H9 (cell line): ENCODE data around the gene DCTPP1. TPM values are rescaled to one million over a fixed set of nuclear protein-coding genes. Genes with fewer than 3 reads are reported as not detected.

ENCODE experiments used
- DNase-seq: peaks from one replicate; pipeline ENCODE4 v3.0.0-alpha.2; 2017
- H2AFZ ChIP-seq: one replicate; pipeline ENCODE4 v1.6.1; 2013; ENCODE audit warnings: mild to moderate bottlenecking, low read length, control low read depth, moderate library complexity
- H2AK5ac ChIP-seq: 2 replicates; pipeline ENCODE4 v1.6.1; 2013; ENCODE audit warnings: low read length, control low read depth, mixed read lengths; ENCODE audit not compliant: insufficient read length
- H2BK120ac ChIP-seq: one replicate; pipeline ENCODE4 v1.6.1; 2013; ENCODE audit warnings: low read depth, mild to moderate bottlenecking, low read length, control low read depth, inconsistent platforms; ENCODE audit not compliant: poor library complexity, severe bottlenecking
- H2BK12ac ChIP-seq: 2 replicates; pipeline ENCODE4 v1.6.1; 2013; ENCODE audit warnings: low read length, control low read depth, mixed read lengths, low read depth; ENCODE audit not compliant: insufficient read length
- H2BK15ac ChIP-seq: 2 replicates; pipeline ENCODE4 v1.6.1; 2013; ENCODE audit warnings: low read depth, low read length, control low read depth
- H2BK20ac ChIP-seq: one replicate; pipeline ENCODE4 v1.6.1; 2013; ENCODE audit warnings: low read depth, mild to moderate bottlenecking, low read length, control low read depth, inconsistent platforms; ENCODE audit not compliant: poor library complexity, severe bottlenecking
- H2BK5ac ChIP-seq: 2 replicates; pipeline ENCODE4 v1.6.1; 2013; ENCODE audit warnings: low read length, control low read depth, mixed read lengths; ENCODE audit not compliant: insufficient read length
- H3K14ac ChIP-seq: 2 replicates; pipeline ENCODE4 v1.6.1; 2013; ENCODE audit warnings: low read length, control low read depth; ENCODE audit not compliant: insufficient read depth
- H3K18ac ChIP-seq: 2 replicates; pipeline ENCODE4 v1.6.1; 2013; ENCODE audit warnings: low read depth, mild to moderate bottlenecking, mixed read lengths, low read length, control low read depth; ENCODE audit not compliant: insufficient read length
- H3K23ac ChIP-seq: 2 replicates; pipeline ENCODE4 v1.6.1; 2013; ENCODE audit warnings: low read length, control low read depth, mixed read lengths, low read depth; ENCODE audit not compliant: insufficient read length
- H3K23me2 ChIP-seq: 2 replicates; pipeline ENCODE4 v1.6.1; 2013; ENCODE audit warnings: low read depth, mild to moderate bottlenecking, mixed read lengths, low read length, control low read depth; ENCODE audit not compliant: insufficient read length, poor library complexity, severe bottlenecking
- H3K27ac ChIP-seq: 2 replicates; pipeline ENCODE4 v1.5.1; 2013; ENCODE audit warnings: low read length, control low read depth, mixed read lengths, low read depth; ENCODE audit not compliant: insufficient read length
- H3K27me3 ChIP-seq: 2 replicates; pipeline ENCODE4 v1.6.1; 2013; ENCODE audit warnings: low read length, control low read depth, inconsistent platforms; ENCODE audit not compliant: insufficient read depth
- H3K4ac ChIP-seq: 2 replicates; pipeline ENCODE4 v1.6.1; 2013; ENCODE audit warnings: low read depth, mild to moderate bottlenecking, control low read depth, inconsistent platforms, low read length, moderate library complexity
- H3K4me1 ChIP-seq: 2 replicates; pipeline ENCODE4 v1.6.1; 2013; ENCODE audit warnings: low read length, control low read depth, inconsistent platforms; ENCODE audit not compliant: insufficient read depth
- H3K4me2 ChIP-seq: 2 replicates; pipeline ENCODE4 v1.6.1; 2013; ENCODE audit warnings: low read length, control low read depth, mixed read lengths; ENCODE audit not compliant: insufficient read length, insufficient read depth
- H3K56ac ChIP-seq: 2 replicates; pipeline ENCODE4 v1.6.1; 2013; ENCODE audit warnings: low read depth, mild to moderate bottlenecking, mixed read lengths, low read length, control low read depth; ENCODE audit not compliant: insufficient read length
- H3K79me1 ChIP-seq: 2 replicates; pipeline ENCODE4 v1.6.1; 2013; ENCODE audit warnings: low read depth, mild to moderate bottlenecking, moderate library complexity, low read length, control low read depth, inconsistent platforms; ENCODE audit not compliant: insufficient read depth, poor library complexity, severe bottlenecking
- H3K79me2 ChIP-seq: 2 replicates; pipeline ENCODE4 v1.6.1; 2013; ENCODE audit warnings: low read length, control low read depth, inconsistent platforms; ENCODE audit not compliant: insufficient read depth
- H3K9ac ChIP-seq: 2 replicates; pipeline ENCODE4 v1.6.1; 2013; ENCODE audit warnings: low read length, control low read depth, mixed read lengths; ENCODE audit not compliant: insufficient read length; ENCODE audit errors: extremely low read depth
- H3K9me3 ChIP-seq: one replicate; pipeline ENCODE4 v1.6.1; 2013; ENCODE audit warnings: low read depth, low read length, inconsistent platforms; ENCODE audit not compliant: control insufficient read depth
- H3T11ph ChIP-seq: one replicate; pipeline ENCODE4 v1.6.1; 2013; ENCODE audit warnings: mild to moderate bottlenecking, low read length, control low read depth, inconsistent platforms
- H4K20me1 ChIP-seq: one replicate; pipeline ENCODE4 v1.6.1; 2013; ENCODE audit not compliant: control insufficient read depth, insufficient read length, insufficient read depth
- H4K5ac ChIP-seq: 2 replicates; pipeline ENCODE4 v1.6.1; 2013; ENCODE audit warnings: low read depth, mild to moderate bottlenecking, mixed read lengths, low read length, control low read depth; ENCODE audit not compliant: insufficient read length
- H4K8ac ChIP-seq: replicated peaks from 2 replicates; pipeline ENCODE4 v1.6.1; 2013; ENCODE audit warnings: low read length, control low read depth, mixed read lengths, low read depth; ENCODE audit not compliant: insufficient read length
- H4K91ac ChIP-seq: 2 replicates; pipeline ENCODE4 v1.6.1; 2013; ENCODE audit warnings: low read depth, mild to moderate bottlenecking, moderate library complexity, mixed read lengths, low read length, control low read depth; ENCODE audit not compliant: insufficient read length
- H3K27ac Mint-ChIP-seq, 3 experiments: 2 replicates in 2 of 3; 3 replicates in 1 of 3; pipeline ENCODE4 v1.8.0; 2020 to 2021; ENCODE audit warnings: mixed read lengths in 3 of 3, mild to moderate bottlenecking in 1 of 3, moderate library complexity in 1 of 3
- H3K27me3 Mint-ChIP-seq: 2 replicates; pipeline ENCODE4 v1.8.0; 2021; ENCODE audit warnings: low read depth, mild to moderate bottlenecking, moderate library complexity, mixed read lengths
- H3K36me3 Mint-ChIP-seq, 3 experiments: 2 replicates in 2 of 3; 3 replicates in 1 of 3; pipeline ENCODE4 v1.8.0; 2020 to 2021; ENCODE audit warnings: low read depth in 3 of 3, mixed read lengths in 3 of 3; ENCODE audit not compliant: insufficient read depth in 1 of 3
- H3K4me1 Mint-ChIP-seq, 2 experiments: 2 replicates each; pipeline ENCODE4 v1.8.0; 2020; ENCODE audit warnings: mixed read lengths in 2 of 2
- H3K4me3 Mint-ChIP-seq, 2 experiments: 2 replicates in 1 of 2; 3 replicates in 1 of 2; pipeline ENCODE4 v1.8.0; 2020 to 2021; ENCODE audit warnings: mild to moderate bottlenecking in 2 of 2, mixed read lengths in 2 of 2, moderate library complexity in 1 of 2
- H3K9me3 Mint-ChIP-seq, 2 experiments: 2 replicates in 1 of 2; 3 replicates in 1 of 2; pipeline ENCODE4 v1.8.0; 2020; ENCODE audit warnings: mild to moderate bottlenecking in 2 of 2, mixed read lengths in 2 of 2, moderate library complexity in 1 of 2
- WGBS: extraction: QIAGEN DNeasy Blood & Tissue Kit; methylation state at CpG from one replicate; pipeline ENCODE4 v1.1.7; 2013; ENCODE audit warnings: missing lambda C conversion rate, low lambda C conversion rate, mixed read lengths; ENCODE audit not compliant: insufficient read length; ENCODE audit errors: extremely low coverage; 5-methylcytosine and 5-hydroxymethylcytosine counted together
- total RNA-seq: library from RNA; stranded (reverse); gene quantifications from 2 replicates; pipeline ENCODE4 v1.2.1, GENCODE V29; 2021
- TF ChIP-seq, protein P1 (sequence below): fragments of 200-600 bp; sonication (generic); conservative IDR thresholded peaks from 3 replicates; pipeline ENCODE4 v1.8.0; 2021; ENCODE audit warnings: antibody characterized with exemption, mild to moderate bottlenecking

DCTPP1 gene
- total RNA-seq, 1 experiment from 2014 or later = 78.3 TPM

DNA sequence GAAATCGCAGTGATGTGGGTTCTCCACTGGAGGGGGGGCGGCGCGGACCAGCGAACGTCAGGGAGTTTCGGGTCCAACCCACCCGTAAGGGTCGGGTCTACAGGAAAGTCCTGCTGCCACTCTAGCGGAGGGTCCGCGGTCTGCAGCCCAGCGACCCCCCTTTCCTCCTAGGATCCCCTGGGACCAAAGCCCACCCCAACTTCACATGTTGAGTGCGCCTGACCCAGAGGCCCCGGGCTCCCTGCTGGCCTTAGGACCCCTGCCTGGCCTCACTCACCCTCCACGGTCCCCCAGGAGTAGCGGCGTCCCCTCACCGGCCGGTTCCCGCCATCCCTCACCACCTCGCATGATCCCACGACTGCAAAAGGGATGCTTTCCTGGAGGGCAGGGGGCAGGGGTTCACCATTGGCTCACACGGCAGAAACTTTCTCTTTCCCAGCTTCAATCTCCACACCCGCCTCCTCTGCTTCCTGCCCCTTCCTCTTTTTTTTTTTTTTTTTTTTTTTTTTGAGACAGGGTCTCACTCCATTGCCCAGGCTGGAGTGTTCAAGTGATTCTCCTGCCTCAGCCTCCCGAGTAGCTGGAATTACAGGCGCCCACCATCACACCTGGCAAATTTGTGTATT, 50.6 kb downstream of the DCTPP1 start:
- Histone ChIP-seq H2BK5ac (no peak overlapping the region), H2BK15ac (no peak overlapping the region), H3K27ac (no peak overlapping the region), H3K4me1 (no peaks in the 10 kb centered on the region; the same call in 1 of the 2 replicates), H4K91ac (no peak overlapping the region), H2BK120ac (no peak overlapping the region), H3K18ac (peak overlapping the region; percentile 39), H3K9me3 (no peaks in the 10 kb centered on the region), H3K56ac (no peak overlapping the region), H3K9ac (peak overlapping the region; percentile 61), H3K23ac (no peak overlapping the region), H3K4me2 (peak overlapping the region; percentile 50), H2AFZ (no peak overlapping the region), H3K79me1 (no peaks in the 10 kb centered on the region), H3K27me3 (no peaks in the 10 kb centered on the region), H3K23me2 (peaks cover 13% of the 10 kb centered on the region), H4K5ac (no peak overlapping the region), H2AK5ac (no peak overlapping the region), H3K14ac (no peak overlapping the region; the same call in 1 of the 2 replicates), H2BK20ac (no peak overlapping the region), H4K8ac (no peak overlapping the region), H3K79me2 (no peaks in the 10 kb centered on the region), H4K20me1 (no peaks in the 10 kb centered on the region), H3K4ac (no peak overlapping the region), H3T11ph (no peak overlapping the region), H2BK12ac (no peak overlapping the region)
- DNase-seq = no peak
- peaks cover 20 to 40% of the 10 kb centered on the region in 2 experiments for H3K4me1 Mint-ChIP-seq
- H3K4me3 Mint-ChIP-seq = peak overlapping the region; percentile 87 to 95
- TF ChIP-seq, protein P1, sequence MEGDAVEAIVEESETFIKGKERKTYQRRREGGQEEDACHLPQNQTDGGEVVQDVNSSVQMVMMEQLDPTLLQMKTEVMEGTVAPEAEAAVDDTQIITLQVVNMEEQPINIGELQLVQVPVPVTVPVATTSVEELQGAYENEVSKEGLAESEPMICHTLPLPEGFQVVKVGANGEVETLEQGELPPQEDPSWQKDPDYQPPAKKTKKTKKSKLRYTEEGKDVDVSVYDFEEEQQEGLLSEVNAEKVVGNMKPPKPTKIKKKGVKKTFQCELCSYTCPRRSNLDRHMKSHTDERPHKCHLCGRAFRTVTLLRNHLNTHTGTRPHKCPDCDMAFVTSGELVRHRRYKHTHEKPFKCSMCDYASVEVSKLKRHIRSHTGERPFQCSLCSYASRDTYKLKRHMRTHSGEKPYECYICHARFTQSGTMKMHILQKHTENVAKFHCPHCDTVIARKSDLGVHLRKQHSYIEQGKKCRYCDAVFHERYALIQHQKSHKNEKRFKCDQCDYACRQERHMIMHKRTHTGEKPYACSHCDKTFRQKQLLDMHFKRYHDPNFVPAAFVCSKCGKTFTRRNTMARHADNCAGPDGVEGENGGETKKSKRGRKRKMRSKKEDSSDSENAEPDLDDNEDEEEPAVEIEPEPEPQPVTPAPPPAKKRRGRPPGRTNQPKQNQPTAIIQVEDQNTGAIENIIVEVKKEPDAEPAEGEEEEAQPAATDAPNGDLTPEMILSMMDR = no peak
- H3K9me3 Mint-ChIP-seq = peaks cover 0 to 2% of the 10 kb centered on the region in 2 experiments; a peak in 2 of 5 replicates
- peaks cover 2 to 4% (median 2%) of the 10 kb centered on the region in 3 experiments; a peak in 4 of 7 replicates for H3K36me3 Mint-ChIP-seq
- no CpG with 5 or more reads among the region's 27 CpGs for WGBS
- H3K27me3 Mint-ChIP-seq = no peaks in the 10 kb centered on the region; the same call in 1 of the 2 replicates
- peak overlapping the region; percentile 79 to 99 (median 80); a peak in 4 of 7 replicates for H3K27ac Mint-ChIP-seq
